MM.1S (cell line): ENCODE results near the gene IL10RB.

Experiments used
- EZH2 ChIP-seq: fragments of 300-600 bp; sonication (generic); optimal IDR thresholded peaks from 2 replicates; pipeline ENCODE3; 2017; ENCODE audit warnings: low read depth, mild to moderate bottlenecking, antibody characterized with exemption, low read length, mixed read lengths
- EZH2phosphoT487 ChIP-seq: fragments of 300-600 bp; sonication (generic); IDR thresholded peaks from 2 replicates; pipeline ENCODE4 v1.6.1; 2018; ENCODE audit warnings: antibody characterized with exemption, low read length
- TF ChIP-seq, protein P1 (sequence below): fragments of 300-600 bp; sonication (generic); IDR thresholded peaks from 2 replicates; pipeline ENCODE4 v1.5.1; 2016; ENCODE audit warnings: antibody characterized with exemption, low read length, mixed read lengths

DNA sequence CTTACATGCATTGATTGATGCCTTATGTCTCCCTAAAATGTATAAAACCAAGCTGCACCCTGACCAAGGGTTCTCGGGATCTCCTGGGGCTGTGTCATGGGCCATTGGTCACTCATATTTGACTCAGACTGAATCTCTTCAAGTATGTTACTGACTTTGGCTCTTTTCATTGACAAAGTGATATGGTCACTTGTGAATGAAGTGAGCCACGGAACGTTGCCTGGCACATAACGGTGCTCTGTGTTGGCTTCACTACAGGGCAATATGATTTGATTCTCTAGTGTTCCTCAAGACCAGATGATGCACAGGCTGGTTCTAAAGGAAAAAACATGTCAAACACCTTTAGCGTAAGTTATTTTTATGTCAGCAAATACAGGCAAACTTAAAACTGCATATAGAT lies 11.4 kb upstream of the IL10RB start:
- no peak for TF ChIP-seq EZH2phosphoT487
- TF ChIP-seq, protein P1, sequence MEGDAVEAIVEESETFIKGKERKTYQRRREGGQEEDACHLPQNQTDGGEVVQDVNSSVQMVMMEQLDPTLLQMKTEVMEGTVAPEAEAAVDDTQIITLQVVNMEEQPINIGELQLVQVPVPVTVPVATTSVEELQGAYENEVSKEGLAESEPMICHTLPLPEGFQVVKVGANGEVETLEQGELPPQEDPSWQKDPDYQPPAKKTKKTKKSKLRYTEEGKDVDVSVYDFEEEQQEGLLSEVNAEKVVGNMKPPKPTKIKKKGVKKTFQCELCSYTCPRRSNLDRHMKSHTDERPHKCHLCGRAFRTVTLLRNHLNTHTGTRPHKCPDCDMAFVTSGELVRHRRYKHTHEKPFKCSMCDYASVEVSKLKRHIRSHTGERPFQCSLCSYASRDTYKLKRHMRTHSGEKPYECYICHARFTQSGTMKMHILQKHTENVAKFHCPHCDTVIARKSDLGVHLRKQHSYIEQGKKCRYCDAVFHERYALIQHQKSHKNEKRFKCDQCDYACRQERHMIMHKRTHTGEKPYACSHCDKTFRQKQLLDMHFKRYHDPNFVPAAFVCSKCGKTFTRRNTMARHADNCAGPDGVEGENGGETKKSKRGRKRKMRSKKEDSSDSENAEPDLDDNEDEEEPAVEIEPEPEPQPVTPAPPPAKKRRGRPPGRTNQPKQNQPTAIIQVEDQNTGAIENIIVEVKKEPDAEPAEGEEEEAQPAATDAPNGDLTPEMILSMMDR: no peak
- TF ChIP-seq EZH2: no peak
